ENCODE results near the gene ASTN2. TPM values are rescaled to one million over a fixed set of nuclear protein-coding genes. Genes with fewer than 3 reads are reported as not detected.
A peak's percentile ranks its signal among the peaks of the same experiment; 100 is the strongest.

Gene ASTN2
- total RNA-seq, 1 donor from 2014 or later: 29.0 TPM

- no peak for DNase-seq (ENCODE audit: low spot score, unreplicated experiment)
- no peak overlapping the region for H3K4me3 Mint-ChIP-seq (ENCODE audit: low read depth)
- H3K4me1 Mint-ChIP-seq (ENCODE audit: low read depth): peaks cover 10% of the 10 kb centered on the region
- TF ChIP-seq CTCF (IDR thresholded peaks at IDR 0.05; ENCODE audit: unreplicated experiment): no peak
- peaks cover 14% of the 10 kb centered on the region for H3K9me3 Mint-ChIP-seq (ENCODE audit: low read depth)
- no peak overlapping the region for H3K27ac Mint-ChIP-seq
- no peaks in the 10 kb centered on the region for H3K27me3 Mint-ChIP-seq
- H3K36me3 Mint-ChIP-seq (ENCODE audit: insufficient read depth): peaks cover 8% of the 10 kb centered on the region
These were observed 541.4 kb downstream of the ASTN2 start for GRCh38 chr9:116873491-116873890.

DNA sequence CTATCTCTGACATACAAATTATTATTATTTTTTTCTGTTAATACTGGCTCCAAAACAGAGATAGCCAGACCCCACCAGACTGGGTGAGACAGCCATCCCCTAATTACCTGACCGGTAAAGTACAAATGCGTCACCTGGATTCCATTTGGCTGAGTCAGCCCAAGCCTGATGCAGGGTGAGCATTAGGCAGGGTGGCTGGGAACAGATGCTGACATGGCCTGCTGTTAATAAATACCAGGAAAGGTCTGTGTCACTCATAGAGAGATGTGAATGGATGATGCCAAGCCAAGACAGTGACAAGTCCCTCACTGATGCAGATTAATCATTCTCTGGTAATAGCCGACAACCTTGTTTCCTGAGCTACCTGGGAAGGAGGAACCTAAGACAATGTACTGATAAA lies 544.3 kb downstream of the ASTN2 start:
- Mint-ChIP-seq H3K27ac (peak overlapping the region; percentile 93), H3K4me1 (ENCODE audit: low read depth) (peaks cover 24% of the 10 kb centered on the region), H3K36me3 (ENCODE audit: insufficient read depth) (no peaks in the 10 kb centered on the region), H3K27me3 (no peaks in the 10 kb centered on the region), H3K9me3 (ENCODE audit: low read depth) (no peaks in the 10 kb centered on the region), H3K4me3 (ENCODE audit: low read depth) (no peak overlapping the region)
- TF ChIP-seq CTCF (IDR thresholded peaks at IDR 0.05; ENCODE audit: unreplicated experiment): no peak
- DNase-seq (ENCODE audit: low spot score, unreplicated experiment): peak; percentile 11

DNA sequence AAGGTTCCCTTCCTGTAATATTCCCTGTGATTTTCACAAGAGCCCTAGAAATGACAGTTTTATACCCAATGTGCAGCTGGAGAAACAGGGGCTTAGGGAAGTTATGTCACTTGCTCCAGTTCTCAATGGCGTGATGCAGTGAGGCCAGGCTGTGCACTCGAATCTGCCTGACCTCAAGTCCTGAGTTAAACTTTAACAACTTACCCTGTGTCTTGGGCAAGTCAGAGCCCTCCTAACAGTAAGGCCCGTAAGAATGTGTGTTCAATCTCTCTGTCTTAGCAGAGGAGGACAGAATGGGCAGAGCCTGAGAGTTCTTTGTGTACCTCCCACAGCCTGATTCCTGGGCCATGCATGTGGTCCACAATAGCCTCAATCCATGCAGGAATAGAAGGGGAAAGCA lies 546.7 kb downstream of the ASTN2 start:
- no peak overlapping the region for H3K4me3 Mint-ChIP-seq (ENCODE audit: low read depth)
- peaks cover 18% of the 10 kb centered on the region for H3K4me1 Mint-ChIP-seq (ENCODE audit: low read depth)
- no peaks in the 10 kb centered on the region for H3K36me3 Mint-ChIP-seq (ENCODE audit: insufficient read depth)
- no peaks in the 10 kb centered on the region for H3K27me3 Mint-ChIP-seq
- DNase-seq (ENCODE audit: low spot score, unreplicated experiment): no peak
- H3K9me3 Mint-ChIP-seq (ENCODE audit: low read depth): no peaks in the 10 kb centered on the region
- no peak for TF ChIP-seq CTCF (IDR thresholded peaks at IDR 0.05; ENCODE audit: unreplicated experiment)
- peak overlapping the region; percentile 94 for H3K27ac Mint-ChIP-seq

GRCh38 chr9:116861321-116861720 lies 553.5 kb downstream of the ASTN2 start:
- Mint-ChIP-seq H3K36me3 (ENCODE audit: insufficient read depth) (no peaks in the 10 kb centered on the region), H3K27ac (no peak overlapping the region), H3K4me3 (ENCODE audit: low read depth) (no peak overlapping the region), H3K27me3 (no peaks in the 10 kb centered on the region), H3K4me1 (ENCODE audit: low read depth) (peaks cover 1% of the 10 kb centered on the region), H3K9me3 (ENCODE audit: low read depth) (no peaks in the 10 kb centered on the region)
- DNase-seq (ENCODE audit: low spot score, unreplicated experiment): no peak
- no peak for TF ChIP-seq CTCF (IDR thresholded peaks at IDR 0.05; ENCODE audit: unreplicated experiment)

DNA sequence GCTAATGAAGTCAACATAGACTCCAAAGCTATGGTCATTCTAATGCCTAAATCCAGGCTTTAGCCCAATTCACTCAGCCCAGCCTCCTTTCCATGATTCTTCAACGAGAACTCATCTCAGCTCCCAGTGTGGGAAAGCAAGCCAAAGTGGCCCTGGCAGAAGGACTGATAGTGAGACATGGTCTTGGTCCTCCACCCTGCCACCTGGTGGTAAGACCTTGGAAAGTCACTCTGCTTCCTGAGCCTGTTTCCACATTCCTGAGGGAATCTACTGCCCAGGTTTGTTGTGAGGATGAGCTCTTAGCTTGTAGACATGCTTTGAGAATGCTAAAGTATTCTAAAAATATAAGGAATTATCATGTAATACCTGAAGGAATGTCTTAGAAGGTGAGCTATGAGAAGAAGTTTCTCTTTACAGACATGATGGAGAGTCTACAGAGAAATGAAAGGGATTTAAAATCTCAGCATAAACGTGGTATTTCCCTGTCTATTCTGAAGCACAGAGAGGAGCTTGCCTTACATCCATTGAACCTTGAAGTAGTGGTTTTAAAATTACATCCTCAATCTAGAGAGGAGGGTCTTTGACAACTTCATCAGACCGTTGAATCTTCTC lies 554.2 kb downstream of the ASTN2 start:
- peak; percentile 83 for TF ChIP-seq CTCF (IDR thresholded peaks at IDR 0.05; ENCODE audit: unreplicated experiment)

More for the DNA sequence above, 554.2 kb downstream of the ASTN2 start:
- Mint-ChIP-seq H3K27ac (no peak overlapping the region), H3K36me3 (ENCODE audit: insufficient read depth) (no peaks in the 10 kb centered on the region), H3K4me3 (ENCODE audit: low read depth) (no peak overlapping the region), H3K27me3 (no peaks in the 10 kb centered on the region), H3K4me1 (ENCODE audit: low read depth) (peaks cover 1% of the 10 kb centered on the region), H3K9me3 (ENCODE audit: low read depth) (no peaks in the 10 kb centered on the region)
- peak; percentile 58 for DNase-seq (ENCODE audit: low spot score, unreplicated experiment)

All from progenitor cell of endocrine pancreas (in vitro differentiated cells).